Glomerular visceral epithelial cell (primary cell): ENCODE results near the gene CFL2.
"Not testable (repeated sequence)": the region's sequence is repeated elsewhere in the genome, so short reads cannot be mapped to it uniquely, and the experiment has no call there.

ENCODE experiments used
- DNase-seq: peaks from one replicate; pipeline ENCODE4 v3.0.0-alpha.2; 2016; ENCODE audit errors: extremely low spot score

The CFL2 gene

DNA sequence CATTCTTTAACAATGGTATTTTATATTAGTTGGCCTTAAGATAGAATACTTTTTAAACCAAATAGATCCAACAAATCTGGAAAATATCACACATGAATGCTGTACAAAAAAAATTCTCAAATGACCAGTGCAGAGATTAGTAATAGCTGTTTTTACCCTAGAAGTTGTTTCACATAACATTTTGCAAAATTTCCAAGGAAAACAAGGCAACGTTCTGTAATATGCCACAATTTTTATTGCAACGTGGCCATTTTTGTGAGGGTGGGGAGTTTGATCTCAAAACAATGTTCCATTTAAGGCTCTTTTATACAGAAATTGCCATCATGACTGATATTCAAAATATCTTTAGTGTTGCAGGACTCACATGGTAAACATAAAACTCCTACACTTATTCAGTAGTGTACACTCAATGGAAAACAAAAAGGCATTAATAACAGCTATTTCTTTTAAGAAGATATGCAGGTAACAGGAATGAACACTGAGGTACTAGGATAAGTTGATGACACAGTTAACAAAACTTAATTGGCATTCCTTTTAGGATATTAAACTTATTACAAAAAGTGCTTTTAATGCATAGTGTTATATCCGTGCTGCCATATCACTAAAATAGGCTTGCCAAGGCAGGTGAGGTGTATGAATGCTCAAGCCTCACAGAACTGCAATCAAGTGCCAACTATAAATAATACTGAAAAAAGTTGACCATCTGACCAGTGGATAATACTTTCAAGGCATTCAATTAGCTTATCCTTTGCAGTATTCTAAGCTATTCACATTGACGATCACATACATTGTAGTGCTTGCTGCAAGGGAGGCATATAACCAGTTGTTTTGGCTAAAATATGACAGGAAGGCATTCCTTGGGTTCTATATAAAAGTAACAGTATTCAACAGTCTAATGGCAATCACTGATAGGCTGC is 2.3 kb downstream of the CFL2 start:
- no peak for DNase-seq

DNA sequence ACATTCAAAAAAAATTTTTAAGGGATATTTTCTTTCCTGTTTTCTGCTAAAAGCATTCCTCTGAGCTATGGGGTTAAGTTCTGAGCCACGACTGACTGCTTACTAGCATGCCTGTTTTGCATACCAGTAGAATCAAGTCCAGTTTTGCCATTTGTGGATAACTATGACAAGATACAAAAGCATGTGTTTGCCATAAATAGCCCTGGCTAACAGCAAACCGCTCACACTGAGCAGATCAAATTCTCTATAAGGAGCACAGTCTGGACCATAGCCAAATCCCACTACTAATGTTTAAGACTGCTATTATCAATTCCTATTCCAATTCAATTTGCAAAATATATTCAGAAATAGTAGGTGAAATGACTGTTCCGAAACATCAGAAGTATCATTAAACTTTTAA is 3.2 kb downstream of the CFL2 start:
- DNase-seq: peak; percentile 79

DNA sequence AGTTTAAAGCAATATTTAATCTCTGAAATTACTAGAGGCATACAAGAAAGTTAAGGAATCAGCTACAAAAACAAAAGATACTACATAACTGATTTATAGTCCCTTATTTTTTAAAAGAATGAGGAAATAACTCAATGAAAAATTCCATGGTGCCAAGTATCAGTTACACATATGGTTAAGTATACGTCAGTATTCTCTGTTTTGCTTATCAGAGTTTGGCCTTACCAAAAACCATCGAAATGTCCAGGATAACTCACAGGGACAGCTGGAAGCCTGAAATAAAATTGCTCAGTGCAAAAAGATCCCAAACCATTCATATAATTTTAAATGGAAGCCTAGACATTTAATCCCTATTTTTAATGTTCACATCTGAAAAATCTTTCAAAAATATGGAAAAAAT is 3.6 kb downstream of the CFL2 start:
- DNase-seq: peak; percentile 21

DNA sequence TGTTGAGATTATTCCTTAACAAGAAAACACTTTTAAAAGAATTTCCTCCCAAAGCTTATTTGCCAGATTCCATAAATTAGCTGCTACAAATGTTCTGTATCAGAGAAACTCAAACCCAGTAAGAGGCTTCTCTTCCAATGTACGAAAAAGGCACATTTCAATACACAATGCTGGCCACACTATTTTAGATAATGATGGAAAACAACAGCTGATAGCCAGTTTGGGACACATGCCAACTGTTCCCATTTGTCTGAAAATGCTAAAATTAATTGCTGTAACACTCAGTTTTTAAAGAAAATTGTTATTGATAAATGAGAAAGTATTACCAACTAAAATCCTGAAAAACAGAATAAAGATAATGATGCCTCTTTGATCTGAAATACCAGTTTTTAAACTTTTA is 4.4 kb downstream of the CFL2 start:
- DNase-seq: no peak

DNA sequence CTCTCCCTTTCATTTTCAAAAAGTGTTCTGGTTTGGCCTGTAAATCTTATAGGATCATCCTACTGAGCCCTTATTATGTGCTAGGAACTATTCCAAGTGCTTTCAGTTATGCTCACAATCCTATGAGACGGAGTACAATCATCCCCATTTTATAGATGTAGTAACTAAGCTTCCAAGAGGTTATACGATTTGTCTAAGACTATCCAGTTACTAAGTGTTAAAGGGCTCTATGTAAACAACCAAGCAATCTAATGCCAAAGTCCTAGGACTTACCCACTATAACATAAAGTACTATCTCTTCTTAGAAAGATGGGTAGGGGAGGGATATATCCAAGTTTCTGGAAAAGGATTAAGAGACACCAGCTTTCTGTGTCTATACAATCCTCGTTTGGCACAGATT is 6.7 kb downstream of the CFL2 start:
- DNase-seq: no peak

DNA sequence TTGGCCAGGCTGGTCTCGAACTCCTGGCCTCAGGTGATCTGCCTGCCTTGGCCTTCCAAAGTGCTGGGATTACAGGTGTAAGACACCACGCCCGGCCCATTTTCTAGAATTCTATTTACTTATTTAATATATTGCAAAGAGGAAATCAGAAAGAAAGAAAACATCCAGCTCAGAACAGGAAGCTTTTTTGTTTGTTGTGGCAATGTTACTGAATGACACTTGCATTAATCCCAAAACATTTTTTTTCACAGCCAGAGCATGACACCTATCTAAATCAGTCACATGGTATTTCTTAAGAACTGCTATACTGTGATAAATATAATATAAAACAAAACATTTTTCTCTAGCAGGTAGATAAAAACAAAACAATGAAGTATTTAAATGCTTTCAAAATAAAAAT is 12.6 kb downstream of the CFL2 start:
- DNase-seq: no peak

DNA sequence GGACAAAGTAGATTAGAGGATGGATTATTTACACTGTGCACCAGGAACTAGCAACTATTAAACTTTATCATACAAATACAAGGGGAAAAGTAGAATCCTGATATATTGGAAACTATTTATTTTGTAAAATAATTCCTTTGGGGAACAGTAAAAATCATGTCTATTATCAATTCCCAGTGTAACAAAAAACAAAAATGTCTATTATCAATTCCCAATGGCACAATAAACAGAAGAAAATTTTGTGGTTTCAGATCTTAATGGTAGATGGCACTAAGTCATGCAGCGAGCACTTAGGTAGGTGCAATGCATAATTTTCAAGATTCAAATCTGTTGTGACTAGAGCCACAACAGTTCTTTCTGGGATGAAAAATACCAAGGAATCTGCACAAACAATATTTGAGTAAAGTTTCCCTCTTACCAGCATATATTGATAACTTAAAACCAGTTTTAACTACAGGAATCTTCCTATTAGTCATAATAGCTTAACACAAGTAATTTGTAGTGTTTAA is 13.7 kb downstream of the CFL2 start:
- DNase-seq: no peak

DNA sequence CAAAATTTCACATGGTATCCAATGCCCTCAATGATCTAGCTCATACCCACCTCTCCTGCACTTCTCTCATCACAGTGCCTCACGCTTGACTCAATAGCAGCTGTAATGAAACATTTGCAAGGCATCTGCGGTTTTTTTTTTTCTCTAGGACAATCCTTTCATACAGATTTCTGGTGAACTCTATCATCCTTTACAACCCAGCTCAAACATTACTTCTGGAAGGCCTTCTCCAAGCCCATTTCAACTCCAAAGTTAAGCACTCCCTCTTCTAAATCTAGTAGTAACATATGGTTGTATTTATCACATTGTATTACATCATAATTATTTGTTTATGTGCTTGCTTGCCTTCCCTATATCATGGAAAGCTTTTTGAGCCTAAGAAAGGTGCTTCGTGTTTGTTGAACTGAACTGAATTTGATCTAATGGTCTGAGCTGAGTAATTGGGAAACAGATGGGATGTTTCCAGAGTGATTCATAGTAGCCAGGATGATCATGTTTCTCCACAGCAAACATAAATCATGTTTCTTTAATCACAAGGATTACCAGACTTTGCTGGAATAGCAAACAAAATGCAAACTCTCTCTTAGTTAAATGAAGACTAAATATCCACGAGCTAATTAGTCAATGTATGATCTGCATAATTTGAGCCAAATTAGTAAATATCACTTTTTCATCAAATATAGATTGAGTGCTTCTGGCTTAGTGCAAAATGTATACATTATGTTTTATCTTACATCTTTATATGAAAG is 14.3 kb downstream of the CFL2 start:
- DNase-seq: peak; percentile 78

DNA sequence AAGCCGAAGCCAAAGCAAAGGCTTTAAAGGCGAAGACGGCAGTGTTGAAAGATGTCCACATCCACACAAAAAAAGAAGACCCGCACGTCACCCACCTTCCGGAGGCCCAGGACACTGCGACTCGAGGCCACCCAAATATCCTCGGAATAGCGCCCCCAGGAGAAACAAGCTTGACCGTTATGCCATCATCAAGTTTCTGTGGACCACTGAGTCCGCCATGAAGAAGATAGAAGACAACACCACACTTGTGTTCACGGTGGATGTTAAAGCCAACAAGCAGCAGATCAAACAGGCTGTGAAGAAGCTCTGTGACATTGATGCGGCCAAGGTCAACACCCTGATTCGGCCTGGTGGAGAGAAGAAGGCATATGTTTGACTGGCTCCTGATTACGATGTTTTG is 20.2 kb downstream of the CFL2 start:
- not testable (repeated sequence) for DNase-seq

DNA sequence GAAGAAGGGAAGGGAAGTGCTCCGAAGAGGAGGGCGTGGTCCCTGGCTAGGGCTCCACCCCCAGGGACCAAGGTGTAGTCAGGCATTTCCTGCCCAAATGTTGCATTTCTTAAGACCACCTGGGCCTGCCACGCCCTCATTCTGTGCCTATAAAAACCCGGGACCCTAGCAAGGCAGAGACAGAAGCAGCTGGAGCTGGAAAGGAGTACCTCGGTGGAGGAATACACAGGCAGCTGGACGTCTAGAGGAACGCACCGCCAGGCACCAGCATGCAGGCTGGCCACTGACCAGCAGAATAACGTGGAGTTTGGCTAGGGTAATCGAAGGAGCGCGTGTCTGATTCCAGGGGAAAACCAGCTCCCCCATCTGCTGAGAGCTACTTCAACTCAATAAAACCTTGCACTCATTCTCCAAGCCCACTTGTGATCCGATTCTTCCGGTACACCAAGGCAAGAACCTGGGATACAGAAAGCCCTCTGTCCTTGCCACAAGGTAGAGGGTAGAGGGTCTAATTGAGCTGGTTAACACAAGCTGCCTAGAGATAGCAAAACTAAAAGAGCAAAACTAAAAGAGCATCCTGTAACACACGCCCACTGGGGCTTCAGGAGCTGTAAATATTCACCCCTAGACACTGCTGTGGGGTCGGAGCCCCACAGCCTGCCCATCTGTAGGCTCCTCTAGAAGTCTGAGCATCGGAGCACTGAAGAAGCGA is 21.0 kb downstream of the CFL2 start:
- DNase-seq: no peak

DNA sequence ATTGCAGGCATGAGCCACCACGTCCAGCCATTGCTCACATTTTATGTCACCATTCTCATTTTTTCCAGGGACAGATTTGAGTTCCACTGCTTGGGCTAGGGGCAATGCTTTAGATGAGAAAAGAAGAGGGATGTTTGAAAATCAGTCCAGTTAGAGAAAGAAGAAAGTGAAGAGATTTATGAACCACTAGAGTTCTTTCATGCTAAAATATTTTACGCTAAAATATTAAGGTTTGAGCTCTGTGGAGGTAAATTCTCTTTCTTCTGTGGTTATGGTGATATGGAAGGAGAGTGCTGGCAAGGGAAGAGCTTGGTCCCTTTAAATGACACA is 21.5 kb downstream of the CFL2 start:
- DNase-seq: no peak

DNA sequence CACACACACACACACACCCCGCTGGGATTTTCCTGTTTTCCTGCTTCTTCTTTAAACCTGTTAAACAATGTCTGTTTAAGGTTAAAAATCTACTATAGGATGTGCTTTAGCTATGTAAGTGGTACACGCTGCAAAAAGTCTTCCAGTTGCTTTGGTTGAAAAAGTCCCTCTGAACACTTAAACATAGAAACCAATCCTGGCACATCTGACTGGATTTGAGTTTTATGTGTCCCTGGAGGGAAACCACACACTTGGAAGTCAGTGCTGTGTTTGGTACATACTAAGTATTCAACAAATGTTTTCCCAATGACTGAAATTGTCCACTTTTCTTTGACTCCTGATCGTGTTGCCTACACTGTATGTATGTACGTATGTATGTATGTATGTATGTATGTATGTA is 22.0 kb downstream of the CFL2 start:
- no peak for DNase-seq

DNA sequence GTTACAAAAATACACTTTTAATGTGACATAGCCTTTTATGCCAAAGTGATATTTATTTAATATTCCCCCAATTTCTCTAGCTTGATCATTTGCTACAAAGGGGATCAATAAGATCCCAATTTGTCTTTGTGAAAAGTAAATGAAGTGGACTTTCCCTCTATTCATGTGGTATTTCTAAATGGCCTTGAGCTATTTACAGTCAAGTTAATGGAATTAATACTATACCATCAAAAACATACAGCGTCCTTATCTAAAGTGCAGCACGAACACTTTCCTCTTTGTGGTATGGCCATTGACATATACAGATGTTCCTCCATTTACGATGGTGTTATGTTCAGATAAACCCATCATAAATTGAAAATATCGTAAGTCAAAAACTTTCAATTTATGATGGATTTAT is 23.2 kb downstream of the CFL2 start:
- no peak for DNase-seq

DNA sequence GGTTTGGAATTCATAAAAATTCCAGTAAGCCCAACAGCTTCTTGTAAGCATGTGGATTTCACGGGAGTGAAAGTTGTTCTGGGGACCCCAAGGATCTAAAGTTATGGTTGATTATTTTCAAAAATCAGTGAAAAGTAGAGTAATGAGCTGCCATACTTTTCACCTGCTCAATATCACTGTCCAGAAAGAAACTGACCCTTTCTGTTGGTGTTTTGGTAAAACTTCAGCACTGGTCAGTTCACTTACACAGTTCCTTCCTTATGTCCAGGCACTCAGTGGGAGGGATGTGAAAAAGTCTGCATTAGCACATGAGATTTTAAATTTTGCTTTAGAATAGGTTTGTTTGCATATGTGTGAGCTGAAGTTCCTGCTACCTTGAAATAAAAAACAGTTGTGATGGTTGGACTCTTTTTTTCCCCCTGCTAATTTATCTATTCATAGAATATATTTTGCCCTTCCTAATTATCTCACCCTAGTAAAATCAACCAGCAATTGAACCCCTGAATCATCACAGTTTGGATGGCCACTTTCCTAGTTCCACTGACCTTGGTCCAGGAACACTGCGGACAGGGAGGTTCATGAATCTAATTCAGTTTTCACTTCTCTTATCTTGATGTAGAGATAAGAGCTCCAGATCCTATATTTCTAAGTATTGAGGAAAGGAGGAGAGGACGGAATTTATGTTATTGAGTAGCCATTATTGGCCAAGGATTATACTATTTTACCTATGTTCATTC is 25.8 kb downstream of the CFL2 start:
- no peak for DNase-seq

DNA sequence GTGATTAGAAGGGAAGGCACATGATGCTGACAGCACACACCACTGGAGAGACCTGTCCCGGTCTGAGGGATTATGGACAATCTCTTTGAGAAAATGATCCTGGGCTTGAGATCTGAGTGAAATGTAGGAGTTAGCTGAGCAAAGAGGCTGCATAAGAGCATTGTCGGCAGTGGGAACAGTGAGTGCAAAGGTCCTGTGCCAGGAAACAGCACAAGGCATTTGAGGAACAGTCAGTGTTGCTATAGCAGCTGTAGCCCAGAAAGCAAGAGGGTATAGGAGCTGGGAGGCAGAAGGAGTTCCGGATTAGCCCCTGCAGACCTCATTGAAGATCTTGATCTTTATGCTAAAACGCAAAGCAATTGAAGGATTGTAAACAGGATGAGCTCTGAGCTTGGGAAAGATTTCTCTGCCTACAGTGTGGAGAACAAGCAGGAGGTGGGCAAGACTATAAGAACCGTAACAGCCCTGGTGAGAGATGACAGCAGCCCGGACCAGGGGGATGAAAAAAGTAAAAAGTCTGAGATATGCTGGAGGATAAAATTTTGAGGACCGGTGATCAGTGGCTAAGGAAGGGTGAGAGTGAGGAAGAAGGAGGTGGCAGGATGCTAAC is 28.5 kb downstream of the CFL2 start:
- no peak for DNase-seq

DNA sequence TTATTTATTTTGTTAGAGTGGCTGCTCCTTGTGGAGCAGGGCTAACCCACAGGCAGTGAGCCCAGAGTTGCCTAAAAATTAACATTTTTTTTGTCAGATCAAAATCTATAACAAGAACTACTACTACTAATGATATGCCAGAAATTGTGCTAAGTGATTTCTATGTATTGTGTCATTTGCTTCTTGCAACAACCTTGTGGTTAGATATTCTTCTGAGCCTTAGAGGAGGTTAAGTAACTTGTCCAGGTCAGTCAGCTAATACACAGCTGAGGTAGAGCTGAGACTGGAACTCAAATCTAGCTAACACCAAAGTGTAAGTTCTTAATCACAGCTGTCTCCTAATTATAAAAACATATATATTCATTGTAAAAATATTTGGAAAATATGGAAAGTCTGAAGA is 29.8 kb downstream of the CFL2 start:
- no peak for DNase-seq

DNA sequence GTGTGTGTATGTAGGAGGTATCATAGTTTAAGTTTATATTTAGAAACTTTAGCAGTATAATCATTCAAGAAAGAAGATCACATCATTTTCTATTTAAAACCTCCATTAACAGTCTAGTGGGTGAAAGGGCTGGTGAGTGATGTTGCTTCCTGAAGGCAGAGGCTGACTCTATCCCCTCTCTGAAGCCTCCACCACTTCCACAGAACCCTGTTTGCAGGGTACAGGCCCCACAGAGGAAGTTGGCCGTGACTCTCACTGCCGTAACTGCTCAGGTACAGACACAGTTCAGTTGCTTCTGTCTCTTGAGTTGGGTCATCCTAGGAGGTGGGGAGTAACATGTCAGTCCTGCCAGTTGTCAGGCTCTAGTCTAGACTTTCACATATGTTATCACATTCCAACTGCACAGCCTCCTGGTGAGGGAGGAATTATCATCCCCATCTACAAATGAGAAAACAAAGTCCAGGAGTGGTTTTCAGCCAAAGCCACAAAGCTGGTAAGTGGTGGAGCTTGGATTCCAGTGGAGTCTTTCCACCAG is 31.5 kb downstream of the CFL2 start:
- DNase-seq: no peak

DNA sequence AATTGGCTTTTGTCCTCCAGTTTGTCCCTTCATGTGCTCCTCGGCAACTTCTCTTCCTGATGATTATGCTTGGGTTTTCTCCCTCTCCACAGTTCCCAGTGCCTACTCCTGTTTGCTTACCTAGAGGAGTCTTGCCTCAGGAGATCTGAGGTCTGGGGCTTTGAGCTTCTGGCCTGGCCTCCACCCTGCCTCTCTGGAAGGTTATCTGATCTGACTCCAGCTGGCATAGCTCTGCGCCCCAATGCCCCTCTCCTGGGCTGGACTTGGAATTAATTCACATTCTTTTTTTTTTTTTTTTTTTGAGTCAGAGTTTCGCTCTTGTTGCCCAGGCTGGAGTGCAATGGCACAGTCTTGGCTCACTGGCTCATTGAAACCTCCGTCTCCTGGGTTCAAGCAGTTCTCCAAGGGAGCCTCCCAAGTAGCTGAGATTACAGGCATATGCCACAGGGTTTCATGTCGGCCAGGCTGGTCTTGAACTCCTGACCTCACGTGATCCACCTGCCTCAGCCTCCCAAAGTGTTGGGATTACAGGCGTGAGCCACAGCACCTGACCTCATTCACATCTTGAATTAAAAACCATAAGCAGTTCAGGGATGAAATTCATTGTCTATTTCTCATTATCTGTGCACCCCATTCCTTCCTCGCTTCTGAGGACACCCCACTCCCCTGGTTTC is 33.5 kb downstream of the CFL2 start:
- DNase-seq: no peak

DNA sequence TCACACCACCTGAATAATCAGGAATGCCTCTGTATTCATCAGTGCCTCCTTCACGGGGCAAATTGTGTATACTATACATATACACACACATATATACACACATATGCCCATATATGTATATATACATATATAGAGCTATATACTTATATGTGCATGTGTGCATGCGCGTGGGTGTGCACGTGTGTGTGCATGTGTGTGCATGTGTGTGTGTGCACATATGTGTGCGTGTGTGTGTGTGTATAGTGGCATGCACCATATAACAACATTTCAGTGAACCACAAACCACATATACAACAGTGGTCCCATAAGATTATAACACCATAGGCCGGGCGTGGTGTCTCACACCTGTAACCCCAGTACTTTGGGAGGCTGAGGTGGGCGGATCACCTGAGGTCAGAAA is 35.7 kb downstream of the CFL2 start:
- no peak for DNase-seq

DNA sequence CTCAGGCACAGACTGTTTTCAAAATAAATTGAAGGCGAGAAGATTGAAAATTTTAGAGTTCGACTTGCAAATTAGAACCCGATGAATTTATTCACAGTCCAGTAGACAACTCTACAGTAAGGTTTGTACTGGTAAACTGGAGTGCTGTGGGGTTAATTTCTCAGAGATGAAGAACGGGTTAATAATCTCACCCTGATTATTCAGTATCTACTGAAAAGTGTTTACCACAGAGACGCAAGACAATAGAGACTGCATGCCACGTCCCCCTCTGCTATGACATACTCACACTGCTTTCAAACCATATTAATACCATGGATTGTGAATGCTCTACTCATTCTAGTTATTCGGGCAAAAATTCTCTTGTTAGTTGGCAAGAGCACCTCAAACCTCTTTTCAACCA is 36.1 kb downstream of the CFL2 start:
- no peak for DNase-seq
